Urinary bladder (tissue), 2 donors: ENCODE data around the gene XAGE3. TPM values are rescaled to one million over a fixed set of nuclear protein-coding genes. Genes with fewer than 3 reads are reported as not detected.

ENCODE experiments used
- polyA plus RNA-seq: library from polyadenylated mRNA; stranded (reverse); fragments of 200-250 nt; gene quantifications from one replicate; pipeline ENCODE4 v1.2.3, GENCODE V29; 2013
- total RNA-seq: library from RNA; depleted of rRNA; stranded (reverse); fragments of >200 nt; gene quantifications from one replicate; pipeline ENCODE4 v1.2.3, GENCODE V29; 2014
- donor health status: healthy.

XAGE3 gene
- total and polyA plus RNA-seq, 2 donors: not detected

Other genes starting within 250 kb of the XAGE3 start
- not detected for gene SSX7, start 213.2 kb downstream of the XAGE3 start, total RNA-seq
- not detected for gene SSX7, start 213.2 kb downstream of the XAGE3 start, polyA plus RNA-seq
- not detected for gene SSX2, start 160.9 kb downstream of the XAGE3 start, total RNA-seq
- not detected for gene SSX2, start 160.9 kb downstream of the XAGE3 start, polyA plus RNA-seq
- not detected for gene SSX2B, start 116.8 kb downstream of the XAGE3 start, total RNA-seq
- not detected for gene SSX2B, start 116.8 kb downstream of the XAGE3 start, polyA plus RNA-seq
- gene SPANXN5, start 70.7 kb downstream of the XAGE3 start, total RNA-seq: not detected
- gene SPANXN5, start 70.7 kb downstream of the XAGE3 start, polyA plus RNA-seq: not detected
- gene XAGE5, start 56.8 kb downstream of the XAGE3 start, total RNA-seq: not detected
- not detected for gene XAGE5, start 56.8 kb downstream of the XAGE3 start, polyA plus RNA-seq
- gene FAM156B, start 29.2 kb upstream of the XAGE3 start, total RNA-seq: 13.5 TPM
- 22.5 TPM for gene FAM156B, start 29.2 kb upstream of the XAGE3 start, polyA plus RNA-seq
- 19.7 TPM for gene FAM156A, start 90.4 kb upstream of the XAGE3 start, total RNA-seq
- gene FAM156A, start 90.4 kb upstream of the XAGE3 start, polyA plus RNA-seq: 22.5 TPM
- 5.6 TPM for gene GPR173, start 180.7 kb upstream of the XAGE3 start, total RNA-seq
- gene GPR173, start 180.7 kb upstream of the XAGE3 start, polyA plus RNA-seq: 1.5 TPM
- gene TSPYL2, start 214.3 kb upstream of the XAGE3 start, total RNA-seq: 18.9 TPM
- 105 TPM for gene TSPYL2, start 214.3 kb upstream of the XAGE3 start, polyA plus RNA-seq
- gene KANTR, start 226.1 kb upstream of the XAGE3 start, total RNA-seq: 33.1 TPM
- 4.2 TPM for gene KANTR, start 226.1 kb upstream of the XAGE3 start, polyA plus RNA-seq